ENCODE measurements around the gene TENT5C.

DNA sequence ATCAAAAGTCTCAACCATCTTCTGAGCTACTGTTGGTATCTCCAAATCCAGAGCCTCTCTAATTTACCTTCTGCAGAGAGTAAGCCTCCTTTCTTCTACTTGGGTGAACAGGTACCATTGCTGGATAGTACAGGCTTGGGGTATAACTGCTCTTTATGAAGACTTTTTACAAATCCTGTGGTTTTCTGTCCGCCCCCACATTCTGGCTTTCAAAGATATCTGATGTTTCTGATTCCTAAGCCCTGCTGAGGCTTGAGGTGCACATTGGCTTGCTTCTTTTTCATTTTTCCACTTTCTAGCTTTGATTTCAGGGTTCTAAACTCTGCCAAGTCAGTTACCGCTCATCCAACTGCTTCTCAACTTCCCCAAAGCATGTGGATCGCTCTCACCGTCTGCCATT is 37.1 kb downstream of the TENT5C start:
- TF ChIP-seq, protein P1, sequence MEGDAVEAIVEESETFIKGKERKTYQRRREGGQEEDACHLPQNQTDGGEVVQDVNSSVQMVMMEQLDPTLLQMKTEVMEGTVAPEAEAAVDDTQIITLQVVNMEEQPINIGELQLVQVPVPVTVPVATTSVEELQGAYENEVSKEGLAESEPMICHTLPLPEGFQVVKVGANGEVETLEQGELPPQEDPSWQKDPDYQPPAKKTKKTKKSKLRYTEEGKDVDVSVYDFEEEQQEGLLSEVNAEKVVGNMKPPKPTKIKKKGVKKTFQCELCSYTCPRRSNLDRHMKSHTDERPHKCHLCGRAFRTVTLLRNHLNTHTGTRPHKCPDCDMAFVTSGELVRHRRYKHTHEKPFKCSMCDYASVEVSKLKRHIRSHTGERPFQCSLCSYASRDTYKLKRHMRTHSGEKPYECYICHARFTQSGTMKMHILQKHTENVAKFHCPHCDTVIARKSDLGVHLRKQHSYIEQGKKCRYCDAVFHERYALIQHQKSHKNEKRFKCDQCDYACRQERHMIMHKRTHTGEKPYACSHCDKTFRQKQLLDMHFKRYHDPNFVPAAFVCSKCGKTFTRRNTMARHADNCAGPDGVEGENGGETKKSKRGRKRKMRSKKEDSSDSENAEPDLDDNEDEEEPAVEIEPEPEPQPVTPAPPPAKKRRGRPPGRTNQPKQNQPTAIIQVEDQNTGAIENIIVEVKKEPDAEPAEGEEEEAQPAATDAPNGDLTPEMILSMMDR (IDR thresholded peaks at IDR 0.05), result no peak
- TF ChIP-seq POLR2A (IDR thresholded peaks at IDR 0.05), result no peak
